ENCODE data around the gene PRKG1.

- no peak for TF ChIP-seq POLR2A (IDR thresholded peaks at IDR 0.05)
- TF ChIP-seq, protein P1, sequence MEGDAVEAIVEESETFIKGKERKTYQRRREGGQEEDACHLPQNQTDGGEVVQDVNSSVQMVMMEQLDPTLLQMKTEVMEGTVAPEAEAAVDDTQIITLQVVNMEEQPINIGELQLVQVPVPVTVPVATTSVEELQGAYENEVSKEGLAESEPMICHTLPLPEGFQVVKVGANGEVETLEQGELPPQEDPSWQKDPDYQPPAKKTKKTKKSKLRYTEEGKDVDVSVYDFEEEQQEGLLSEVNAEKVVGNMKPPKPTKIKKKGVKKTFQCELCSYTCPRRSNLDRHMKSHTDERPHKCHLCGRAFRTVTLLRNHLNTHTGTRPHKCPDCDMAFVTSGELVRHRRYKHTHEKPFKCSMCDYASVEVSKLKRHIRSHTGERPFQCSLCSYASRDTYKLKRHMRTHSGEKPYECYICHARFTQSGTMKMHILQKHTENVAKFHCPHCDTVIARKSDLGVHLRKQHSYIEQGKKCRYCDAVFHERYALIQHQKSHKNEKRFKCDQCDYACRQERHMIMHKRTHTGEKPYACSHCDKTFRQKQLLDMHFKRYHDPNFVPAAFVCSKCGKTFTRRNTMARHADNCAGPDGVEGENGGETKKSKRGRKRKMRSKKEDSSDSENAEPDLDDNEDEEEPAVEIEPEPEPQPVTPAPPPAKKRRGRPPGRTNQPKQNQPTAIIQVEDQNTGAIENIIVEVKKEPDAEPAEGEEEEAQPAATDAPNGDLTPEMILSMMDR (IDR thresholded peaks at IDR 0.05), result no peak
Measured at GRCh38 chr10:52326382-52326781, 1252.1 kb downstream of the PRKG1 start.
